NCI-H446 (cell line): ENCODE results near the gene ABRACL.
"Not testable (repeated sequence)": the region's sequence is repeated elsewhere in the genome, so short reads cannot be mapped to it uniquely, and the experiment has no call there.

Experiments used
- DNase-seq, 2 experiments: peaks; one replicate each; lab custom pipeline; 2025; lab: John Stamatoyannopoulos, UW

The ABRACL gene

GRCh38 chr6:139011980-139012379, 16.6 kb upstream of the ABRACL start:
- DNase-seq, result no peak

DNA sequence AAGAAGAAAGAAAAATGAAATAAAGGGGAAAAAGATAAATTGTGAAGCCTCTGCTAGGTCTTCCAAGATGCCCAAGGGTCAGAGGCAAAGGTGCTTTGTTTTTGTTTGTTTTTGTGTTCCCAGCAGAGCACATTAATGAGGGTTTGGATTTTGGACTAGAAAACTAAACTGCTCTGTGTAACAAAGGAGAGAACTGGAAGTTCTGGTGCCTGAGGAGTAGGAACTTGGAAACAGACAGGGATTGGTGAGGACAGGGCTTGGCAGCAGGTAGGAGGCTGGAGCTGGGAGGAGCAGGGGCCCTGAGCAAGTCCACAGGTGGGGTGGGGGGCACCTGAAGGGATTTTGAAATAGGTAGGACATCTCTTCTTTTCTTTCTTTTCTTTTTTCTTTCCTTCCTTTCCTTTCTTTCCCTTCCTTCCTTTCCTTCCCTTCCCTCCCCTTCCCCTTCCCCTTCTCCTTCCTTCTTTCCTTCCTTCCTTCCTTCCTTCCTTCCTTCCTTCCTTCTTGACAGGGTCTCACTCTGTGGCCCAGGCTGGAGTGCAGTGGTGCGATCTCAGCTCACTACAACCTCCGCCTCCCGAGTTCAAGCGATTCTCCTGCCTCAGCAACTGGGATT, 15.3 kb upstream of the ABRACL start:
- no peak for DNase-seq

DNA sequence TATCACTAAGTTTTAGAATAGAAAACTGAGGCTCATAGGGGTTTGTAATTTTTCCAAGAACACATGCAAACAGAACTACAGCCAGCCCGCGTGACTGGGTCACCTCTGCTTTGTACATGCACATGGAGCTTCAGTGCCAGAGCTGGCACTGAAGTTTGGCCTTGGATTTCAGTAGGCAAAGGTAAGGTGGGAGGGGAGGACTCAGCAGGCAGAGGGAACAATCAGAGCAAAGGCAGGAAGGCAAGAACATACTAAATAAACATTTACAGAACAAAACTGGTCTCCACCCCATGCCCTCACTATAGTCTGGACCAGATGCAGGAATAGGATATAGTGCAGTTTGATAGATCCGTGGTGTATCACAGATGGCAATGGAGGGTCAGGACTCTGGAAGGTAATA, 13.6 kb upstream of the ABRACL start:
- DNase-seq, result no peak

GRCh38 chr6:139016337-139017213, 12.0 kb upstream of the ABRACL start:
- DNase-seq, result no peak

GRCh38 chr6:139017227-139017626, 11.3 kb upstream of the ABRACL start:
- DNase-seq, result peak; percentile 68 to 74

GRCh38 chr6:139019722-139020121, 8.8 kb upstream of the ABRACL start:
- DNase-seq, result no peak

DNA sequence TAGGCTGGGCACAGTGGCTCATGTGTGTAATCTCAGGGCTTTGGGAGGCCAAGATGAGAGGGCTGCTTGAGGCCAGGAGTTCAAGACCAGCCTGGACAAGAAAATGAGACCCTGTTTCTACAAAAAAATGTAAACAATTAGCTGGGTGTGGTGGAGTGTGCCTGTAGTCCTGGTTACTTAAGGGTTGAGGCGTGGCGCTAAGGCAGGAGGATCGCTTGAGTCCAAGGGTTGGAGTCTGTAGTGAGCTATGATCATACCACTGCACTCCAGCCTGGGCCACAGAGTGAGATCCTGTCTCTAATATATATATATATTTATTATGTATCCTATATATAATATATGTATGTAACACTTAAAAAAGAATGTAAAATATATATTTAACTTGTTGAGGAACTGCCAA, 7.9 kb upstream of the ABRACL start:
- DNase-seq, result no peak

DNA sequence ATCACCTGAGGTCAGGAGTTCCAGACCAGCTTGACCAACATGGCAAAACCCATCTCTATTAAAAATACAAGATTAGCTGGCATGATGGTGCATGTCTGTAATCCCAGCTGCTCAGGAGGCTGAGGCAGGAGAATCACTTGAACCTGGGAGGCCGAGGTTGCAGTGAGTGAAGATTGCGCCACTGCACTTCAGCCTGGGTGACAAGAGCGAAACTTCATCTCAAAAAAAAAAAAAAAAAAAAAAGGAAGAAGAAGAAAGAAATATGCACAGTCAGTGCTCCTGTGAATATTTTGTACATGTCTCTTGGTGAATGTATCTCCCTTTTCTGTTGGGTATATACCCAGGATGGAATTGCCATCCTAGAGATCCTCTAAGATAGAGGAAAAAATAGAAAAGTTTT, 3.1 kb upstream of the ABRACL start:
- not testable (repeated sequence) for DNase-seq

- DNase-seq, result peak; percentile 16 to 20
Observed at GRCh38 chr6:139027620-139028182, 844 bp upstream of the ABRACL start.

- no peak for DNase-seq
Observed at GRCh38 chr6:139028215-139028657, 309 bp upstream of the ABRACL start.

- no peak for DNase-seq
Observed at GRCh38 chr6:139029470-139030227, 1.1 kb downstream of the ABRACL start.

GRCh38 chr6:139030228-139030963, 1.9 kb downstream of the ABRACL start:
- no peak for DNase-seq

DNA sequence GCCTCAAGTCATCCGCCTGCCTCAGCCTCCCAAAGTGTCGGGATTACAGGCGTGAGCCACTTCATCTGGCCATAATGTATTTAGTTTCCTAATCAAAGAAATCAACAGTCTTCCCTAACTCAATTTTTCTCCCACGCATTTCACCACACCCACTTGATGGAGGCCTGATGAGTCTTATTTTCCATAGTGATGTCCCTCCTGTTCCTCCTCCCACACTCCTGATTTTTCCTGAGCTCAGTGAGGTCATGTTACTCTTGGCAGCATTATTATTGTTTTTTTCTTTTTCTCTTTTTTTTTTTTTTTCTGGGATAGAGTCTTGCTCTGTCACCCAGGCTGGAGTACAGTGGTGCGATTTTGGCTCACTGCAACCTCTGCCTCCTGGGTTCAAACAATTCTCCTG, 8.9 kb downstream of the ABRACL start:
- DNase-seq, result no peak

GRCh38 chr6:139044250-139044649, 15.7 kb downstream of the ABRACL start:
- no peak for DNase-seq

GRCh38 chr6:139047677-139048076, 19.1 kb downstream of the ABRACL start:
- no peak for DNase-seq

- DNase-seq, result not testable (repeated sequence)
Observed at GRCh38 chr6:139048912-139049311, 20.4 kb downstream of the ABRACL start.

GRCh38 chr6:139050131-139050769, 21.7 kb downstream of the ABRACL start:
- not testable (repeated sequence) for DNase-seq

- no peak for DNase-seq
Observed at GRCh38 chr6:139050770-139051313, 22.3 kb downstream of the ABRACL start.

DNA sequence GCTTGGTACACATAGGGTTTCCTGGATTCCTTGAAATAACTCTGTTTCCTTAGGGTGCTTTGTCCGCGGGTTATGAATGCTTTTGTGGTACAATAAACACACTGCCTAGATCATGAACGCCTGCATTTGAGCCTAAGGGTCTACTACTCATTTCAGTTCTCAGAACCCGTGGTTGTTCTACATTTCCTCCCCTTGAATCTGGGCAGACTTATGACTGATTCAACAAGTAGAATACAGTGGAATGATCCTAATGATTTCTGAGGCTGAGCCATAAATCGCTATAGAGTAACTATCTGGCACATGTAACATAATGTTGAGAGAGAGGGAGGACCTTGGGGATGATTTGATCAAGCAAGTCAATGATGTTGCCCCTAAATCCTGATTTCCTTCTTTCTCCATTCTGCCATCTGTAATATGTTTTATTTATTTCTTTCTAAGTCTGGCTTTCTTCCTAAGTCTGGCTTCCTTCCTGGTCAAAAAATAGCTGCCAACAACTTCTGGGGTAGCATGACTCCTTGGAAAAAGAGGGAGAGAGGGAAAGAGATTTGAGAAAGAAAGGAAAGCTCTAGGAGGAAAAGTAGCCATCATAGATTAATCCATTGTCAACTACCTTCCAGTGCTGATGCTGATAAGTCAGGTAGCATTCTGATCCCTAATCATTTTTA, 23.0 kb downstream of the ABRACL start:
- peak in 1 of 2 experiments; percentile 2 for DNase-seq

DNA sequence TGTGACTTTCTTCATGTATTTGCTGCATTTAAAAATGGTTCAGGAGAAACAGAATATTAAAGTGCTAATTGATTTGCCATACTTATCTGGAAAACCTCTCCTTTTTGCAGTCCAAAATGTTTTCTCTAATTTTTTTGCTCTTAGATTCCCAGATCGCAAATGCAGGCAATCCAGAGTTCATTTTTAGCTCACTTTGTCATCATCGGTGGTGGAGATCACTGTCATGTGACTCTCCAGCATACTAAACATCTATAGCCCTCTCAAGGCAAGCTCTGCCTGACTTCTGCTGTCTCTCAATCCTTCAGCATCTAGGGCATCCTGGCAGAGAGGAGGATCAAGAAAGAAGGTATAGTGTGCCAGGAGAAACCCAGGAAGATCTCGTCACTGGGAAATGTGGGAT, 24.8 kb downstream of the ABRACL start:
- DNase-seq, result no peak
